ENCODE data around the gene SLC2A9. TPM values are rescaled to one million over a fixed set of nuclear protein-coding genes. Genes with fewer than 3 reads are reported as not detected.

Gene SLC2A9
- total and polyA plus RNA-seq, 2 of the 13 experiments (the other 11 are each of a cell fraction or from before 2014, with no cell fraction given), result 36.2 to 42.3 TPM

DNA sequence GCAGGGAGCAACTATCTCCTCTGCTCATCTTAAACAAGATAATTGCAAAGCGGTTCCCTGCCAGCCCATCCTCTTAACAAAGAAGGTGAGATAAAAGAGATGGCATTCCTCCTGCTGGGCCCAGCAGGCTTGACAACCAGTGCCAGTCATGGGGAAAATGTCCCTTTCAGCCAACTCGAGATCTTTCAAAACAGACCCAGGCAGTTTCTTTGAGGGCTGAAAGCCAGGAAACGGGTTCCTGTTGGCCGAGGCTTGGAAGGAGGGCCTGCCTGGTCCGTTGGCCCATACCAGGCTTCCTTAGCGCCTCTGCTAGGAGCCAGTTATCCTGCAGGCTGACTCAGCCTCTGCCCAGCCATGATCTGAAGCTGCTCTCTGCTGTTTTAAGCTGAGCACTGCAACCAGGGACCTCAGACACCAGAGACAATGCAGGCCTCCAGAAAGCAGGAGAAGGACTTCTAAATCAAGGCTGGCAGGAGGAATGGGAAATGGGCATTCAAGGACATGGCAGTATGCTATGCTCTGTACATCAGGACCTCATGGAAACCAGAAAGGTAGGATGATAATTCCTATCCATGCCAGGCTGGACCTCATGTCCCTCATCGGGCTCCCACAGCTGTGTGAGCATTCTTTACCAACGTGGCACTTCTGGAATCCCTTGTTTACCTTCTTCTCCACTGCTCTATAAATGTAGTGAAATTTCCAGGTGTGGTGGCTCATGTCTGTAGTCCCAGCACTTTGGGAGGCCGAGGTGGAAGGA, 42.4 kb upstream of the SLC2A9 start (continued):
- TF ChIP-seq ZNF33A (CRISPR knock-in tag; IDR thresholded peaks at IDR 0.05; ENCODE audit: borderline replicate concordance) (no peak), ZNF101 (CRISPR knock-in tag; IDR thresholded peaks at IDR 0.05; ENCODE audit: borderline replicate concordance, low read depth) (no peak), POGZ (CRISPR knock-in tag; IDR thresholded peaks at IDR 0.05) (no peak), NR2F2 (IDR thresholded peaks at IDR 0.05; ENCODE audit: borderline replicate concordance, low read depth) (no peak), NKX3-1 (CRISPR knock-in tag; IDR thresholded peaks at IDR 0.05) (no peak), MTF2 (CRISPR knock-in tag; IDR thresholded peaks at IDR 0.05; ENCODE audit: borderline replicate concordance) (no peak), KDM6A (CRISPR knock-in tag; IDR thresholded peaks at IDR 0.05; ENCODE audit: low read depth) (no peak), ZNF644 (CRISPR knock-in tag; IDR thresholded peaks at IDR 0.05; ENCODE audit: low read depth) (no peak), AKAP8 (CRISPR knock-in tag; IDR thresholded peaks at IDR 0.05) (no peak), YEATS2 (CRISPR knock-in tag; IDR thresholded peaks at IDR 0.05; ENCODE audit: borderline replicate concordance) (no peak), NFYC (CRISPR knock-in tag; IDR thresholded peaks at IDR 0.05) (no peak), PHF5A (CRISPR knock-in tag; IDR thresholded peaks at IDR 0.05; ENCODE audit: low read depth, unreplicated experiment) (no peak), ZNF484 (CRISPR knock-in tag; IDR thresholded peaks at IDR 0.05; ENCODE audit: borderline replicate concordance, low read depth) (no peak)
- TF ChIP-seq, protein P1, sequence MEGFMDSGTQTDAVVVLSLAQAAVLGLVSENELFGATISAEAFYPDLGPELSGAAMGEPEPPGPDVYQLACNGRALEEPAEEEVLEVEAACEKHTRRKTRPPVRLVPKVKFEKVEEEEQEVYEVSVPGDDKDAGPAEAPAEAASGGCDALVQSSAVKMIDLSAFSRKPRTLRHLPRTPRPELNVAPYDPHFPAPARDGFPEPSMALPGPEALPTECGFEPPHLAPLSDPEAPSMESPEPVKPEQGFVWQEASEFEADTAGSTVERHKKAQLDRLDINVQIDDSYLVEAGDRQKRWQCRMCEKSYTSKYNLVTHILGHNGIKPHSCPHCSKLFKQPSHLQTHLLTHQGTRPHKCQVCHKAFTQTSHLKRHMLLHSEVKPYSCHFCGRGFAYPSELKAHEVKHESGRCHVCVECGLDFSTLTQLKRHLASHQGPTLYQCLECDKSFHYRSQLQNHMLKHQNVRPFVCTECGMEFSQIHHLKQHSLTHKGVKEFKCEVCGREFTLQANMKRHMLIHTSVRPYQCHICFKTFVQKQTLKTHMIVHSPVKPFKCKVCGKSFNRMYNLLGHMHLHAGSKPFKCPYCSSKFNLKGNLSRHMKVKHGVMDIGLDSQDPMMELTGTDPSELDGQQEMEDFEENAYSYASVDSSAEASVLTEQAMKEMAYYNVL (CRISPR knock-in tag; IDR thresholded peaks at IDR 0.05; ENCODE audit: borderline replicate concordance), result 0 out of 2 replicates have a peak, but pooled peaks have one; percentile 24
- TF ChIP-seq, protein P2, sequence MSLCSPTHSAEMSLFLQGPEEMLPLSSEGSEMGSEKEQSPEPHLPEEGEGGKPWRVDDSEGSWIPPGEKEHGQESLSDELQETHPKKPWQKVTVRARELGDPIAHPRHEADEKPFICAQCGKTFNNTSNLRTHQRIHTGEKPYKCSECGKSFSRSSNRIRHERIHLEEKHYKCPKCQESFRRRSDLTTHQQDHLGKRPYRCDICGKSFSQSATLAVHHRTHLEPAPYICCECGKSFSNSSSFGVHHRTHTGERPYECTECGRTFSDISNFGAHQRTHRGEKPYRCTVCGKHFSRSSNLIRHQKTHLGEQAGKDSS (CRISPR knock-in tag; IDR thresholded peaks at IDR 0.05; ENCODE audit: borderline replicate concordance, low read depth), result no peak
- TF ChIP-seq, protein P3, sequence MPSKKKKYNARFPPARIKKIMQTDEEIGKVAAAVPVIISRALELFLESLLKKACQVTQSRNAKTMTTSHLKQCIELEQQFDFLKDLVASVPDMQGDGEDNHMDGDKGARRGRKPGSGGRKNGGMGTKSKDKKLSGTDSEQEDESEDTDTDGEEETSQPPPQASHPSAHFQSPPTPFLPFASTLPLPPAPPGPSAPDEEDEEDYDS (CRISPR knock-in tag; IDR thresholded peaks at IDR 0.05), result no peak
- TF ChIP-seq, protein P4, sequence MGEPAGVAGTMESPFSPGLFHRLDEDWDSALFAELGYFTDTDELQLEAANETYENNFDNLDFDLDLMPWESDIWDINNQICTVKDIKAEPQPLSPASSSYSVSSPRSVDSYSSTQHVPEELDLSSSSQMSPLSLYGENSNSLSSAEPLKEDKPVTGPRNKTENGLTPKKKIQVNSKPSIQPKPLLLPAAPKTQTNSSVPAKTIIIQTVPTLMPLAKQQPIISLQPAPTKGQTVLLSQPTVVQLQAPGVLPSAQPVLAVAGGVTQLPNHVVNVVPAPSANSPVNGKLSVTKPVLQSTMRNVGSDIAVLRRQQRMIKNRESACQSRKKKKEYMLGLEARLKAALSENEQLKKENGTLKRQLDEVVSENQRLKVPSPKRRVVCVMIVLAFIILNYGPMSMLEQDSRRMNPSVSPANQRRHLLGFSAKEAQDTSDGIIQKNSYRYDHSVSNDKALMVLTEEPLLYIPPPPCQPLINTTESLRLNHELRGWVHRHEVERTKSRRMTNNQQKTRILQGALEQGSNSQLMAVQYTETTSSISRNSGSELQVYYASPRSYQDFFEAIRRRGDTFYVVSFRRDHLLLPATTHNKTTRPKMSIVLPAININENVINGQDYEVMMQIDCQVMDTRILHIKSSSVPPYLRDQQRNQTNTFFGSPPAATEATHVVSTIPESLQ (CRISPR knock-in tag; conservative IDR thresholded peaks at IDR 0.05), result no peak
- TF ChIP-seq, protein P5, sequence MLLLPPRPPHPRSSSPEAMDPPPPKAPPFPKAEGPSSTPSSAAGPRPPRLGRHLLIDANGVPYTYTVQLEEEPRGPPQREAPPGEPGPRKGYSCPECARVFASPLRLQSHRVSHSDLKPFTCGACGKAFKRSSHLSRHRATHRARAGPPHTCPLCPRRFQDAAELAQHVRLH (CRISPR knock-in tag; IDR thresholded peaks at IDR 0.05; ENCODE audit: borderline replicate concordance, low read depth), result no peak
- TF ChIP-seq, protein P6, sequence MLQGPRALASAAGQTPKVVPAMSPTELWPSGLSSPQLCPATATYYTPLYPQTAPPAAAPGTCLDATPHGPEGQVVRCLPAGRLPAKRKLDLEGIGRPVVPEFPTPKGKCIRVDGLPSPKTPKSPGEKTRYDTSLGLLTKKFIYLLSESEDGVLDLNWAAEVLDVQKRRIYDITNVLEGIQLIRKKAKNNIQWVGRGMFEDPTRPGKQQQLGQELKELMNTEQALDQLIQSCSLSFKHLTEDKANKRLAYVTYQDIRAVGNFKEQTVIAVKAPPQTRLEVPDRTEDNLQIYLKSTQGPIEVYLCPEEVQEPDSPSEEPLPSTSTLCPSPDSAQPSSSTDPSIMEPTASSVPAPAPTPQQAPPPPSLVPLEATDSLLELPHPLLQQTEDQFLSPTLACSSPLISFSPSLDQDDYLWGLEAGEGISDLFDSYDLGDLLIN (CRISPR knock-in tag; IDR thresholded peaks at IDR 0.05; ENCODE audit: borderline replicate concordance), result no peak
- TF ChIP-seq, protein P7, sequence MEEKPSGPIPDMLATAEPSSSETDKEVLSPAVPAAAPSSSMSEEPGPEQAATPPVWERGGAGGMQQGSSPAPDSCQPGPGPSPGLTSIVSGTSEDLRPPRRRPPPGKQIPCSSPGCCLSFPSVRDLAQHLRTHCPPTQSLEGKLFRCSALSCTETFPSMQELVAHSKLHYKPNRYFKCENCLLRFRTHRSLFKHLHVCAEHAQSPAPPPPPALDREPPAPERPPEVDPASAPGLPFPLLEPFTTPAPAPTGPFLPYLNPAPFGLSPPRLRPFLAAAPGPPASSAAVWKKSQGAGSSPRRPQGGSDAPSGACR (CRISPR knock-in tag; IDR thresholded peaks at IDR 0.05), result no peak

Data from HepG2 (cell line).